K562 (cell line): ENCODE data around the gene TTLL4. TPM values are rescaled to one million over a fixed set of nuclear protein-coding genes. Genes with fewer than 3 reads are reported as not detected.

Source experiments
- ATAC-seq: fragments of 200-7000 bp; cut with Tn5 transposase; 3 replicates; pipeline ENCODE4 v1.9.1; 2020; ENCODE audit warnings: moderate library complexity
- BruUV-seq: library from RNA; stranded (reverse); fragments of 400-500 nt; replicated peaks from 2 replicates; lab custom pipeline; 2021; lab: Mats Ljungman, UMichigan
- CTCF ChIA-PET: fragments of 300-600 bp; formaldehyde crosslinking; extraction: SDS; loops from one replicate; lab custom pipeline; 2021; ENCODE audit warnings: low intra/inter-chr PET ratio; lab: Yijun Ruan, JAX
- POLR2A ChIA-PET: fragments of 300-600, 350-650 bp; sonication (Branson Sonifier 250); formaldehyde crosslinking; extraction: SDS; loops from one replicate; lab custom pipeline; 2021; ENCODE audit warnings: antibody characterized with exemption, inconsistent platforms; lab: Yijun Ruan, JAX
- DNase-seq, 4 experiments: peaks; one replicate each; pipeline versions ENCODE4 v3.0.0 to v3.0.0-alpha.2; 2011 to 2018; ENCODE audit warnings: low spot score in 3 of 4, mixed read lengths in 3 of 4; ENCODE audit errors: extremely low read depth in 1 of 4
- FAIRE-seq: peaks from 2 replicates; lab custom pipeline; 2011; peaks lifted over from hg19 to GRCh38; lab: Jason Lieb, UNC
- H2AFZ ChIP-seq: 2 replicates; pipeline ENCODE4 v1.6.0; 2011; ENCODE audit warnings: low read depth, low read length, control low read depth, inconsistent platforms
- H3K27ac ChIP-seq: fragments of 200-600 bp; 3 replicates; pipeline ENCODE4 v1.8.0; 2011; ENCODE audit warnings: low read depth, mild to moderate bottlenecking, control low read depth, inconsistent platforms, low read length, moderate library complexity, mixed read lengths; ENCODE audit errors: extremely low read depth
- H3K27me3 ChIP-seq, 2 experiments: fragments of 300-600 bp in 1 of 2; 2 replicates in 1 of 2; 3 replicates in 1 of 2; pipeline versions ENCODE4 v1.6.0 to v1.8.0; 2011; ENCODE audit warnings: inconsistent platforms in 2 of 2, low read length in 2 of 2, mild to moderate bottlenecking in 1 of 2, mixed read lengths in 1 of 2, moderate library complexity in 1 of 2; ENCODE audit not compliant: control insufficient read depth in 2 of 2, insufficient read depth in 2 of 2
- H3K36me3 ChIP-seq: fragments of 300-600 bp; 3 replicates; pipeline ENCODE4 v1.8.0; 2011; ENCODE audit warnings: mild to moderate bottlenecking, low read length, inconsistent platforms; ENCODE audit not compliant: control insufficient read depth, insufficient read depth
- H3K4me1 ChIP-seq, 2 experiments: fragments of 200-600 bp in 1 of 2; replicated peaks in 1 of 2; 2 replicates in 1 of 2; 3 replicates in 1 of 2; pipeline versions ENCODE4 v1.5.1 to v1.8.0; 2011; ENCODE audit warnings: inconsistent platforms in 2 of 2, low read length in 2 of 2, mild to moderate bottlenecking in 1 of 2, mixed read lengths in 1 of 2, moderate library complexity in 1 of 2; ENCODE audit not compliant: control insufficient read depth in 2 of 2, insufficient read depth in 2 of 2
- H3K4me2 ChIP-seq: 2 replicates; pipeline ENCODE4 v1.6.1; 2011; ENCODE audit warnings: low read length, control low read depth, inconsistent platforms, mixed read lengths; ENCODE audit not compliant: insufficient read depth
- H3K4me3 ChIP-seq: fragments of 200-600 bp; sonication (generic), shearing (Covaris generic); 2 replicates; pipeline ENCODE4 v1.5.1; 2016; ENCODE audit warnings: control low read depth, inconsistent platforms
- H3K79me2 ChIP-seq: fragments of 200-600 bp; 3 replicates; pipeline ENCODE4 v1.8.0; 2011; ENCODE audit warnings: low read length, inconsistent platforms; ENCODE audit not compliant: control insufficient read depth, insufficient read depth
- H3K9ac ChIP-seq, 2 experiments: 2 replicates each; pipeline versions ENCODE4 v1.6.0 to v1.6.1; 2011; ENCODE audit warnings: low read depth in 2 of 2, low read length in 2 of 2, control low read depth in 1 of 2, inconsistent platforms in 1 of 2, mild to moderate bottlenecking in 1 of 2, mixed read lengths in 1 of 2; ENCODE audit not compliant: insufficient read depth in 1 of 2
- H3K9me1 ChIP-seq: one replicate; pipeline ENCODE4 v1.6.0; 2011; ENCODE audit warnings: inconsistent platforms, mild to moderate bottlenecking, low read length, moderate library complexity; ENCODE audit not compliant: control insufficient read depth, insufficient read depth
- H3K9me3 ChIP-seq: replicated peaks from 2 replicates; pipeline ENCODE4 v1.5.1; 2011; ENCODE audit warnings: low read depth, low read length, inconsistent platforms; ENCODE audit not compliant: control insufficient read depth, insufficient read depth
- H4K20me1 ChIP-seq: replicated peaks from 2 replicates; pipeline ENCODE4 v1.6.1; 2011; ENCODE audit warnings: low read length, inconsistent platforms, mixed read lengths; ENCODE audit not compliant: control insufficient read depth, insufficient read depth
- CUX1 ChIP-seq: fragments of 200-800 bp; sonication (Bioruptor generic); IDR thresholded peaks from 2 replicates; pipeline ENCODE4 v1.6.1; 2016; ENCODE audit warnings: missing genetic modification characterization, missing compliant biosample characterization
- FOXK2 ChIP-seq, 2 experiments: fragments of 450-650 bp; IDR thresholded peaks in 1 of 2; conservative IDR thresholded peaks in 1 of 2; 2 replicates each; pipeline ENCODE4 v1.6.1; 2016; ENCODE audit warnings: low read depth in 2 of 2, mild to moderate bottlenecking in 1 of 2
- HEY1 ChIP-seq: fragments of 250-450 bp; sonication (Bioruptor Pico); IDR thresholded peaks from 2 replicates; pipeline ENCODE4 v1.5.0; 2020; ENCODE audit warnings: mild to moderate bottlenecking, moderate library complexity, borderline replicate concordance
- OTX1 ChIP-seq: fragments of 450-650 bp; formaldehyde crosslinking; IDR thresholded peaks from 2 replicates; pipeline ENCODE4 v1.4.0; 2022; ENCODE audit warnings: mild to moderate bottlenecking
- SMAD3 ChIP-seq: fragments of 450-650 bp; formaldehyde crosslinking; conservative IDR thresholded peaks from 2 replicates; pipeline ENCODE4 v1.4.0; 2020; ENCODE audit warnings: mild to moderate bottlenecking
- SMAD4 ChIP-seq: fragments of 250-450 bp; sonication (Bioruptor Pico); conservative IDR thresholded peaks from 2 replicates; pipeline ENCODE4 v1.8.0; 2021; ENCODE audit warnings: inconsistent platforms, mild to moderate bottlenecking, moderate library complexity
- SMARCC2 ChIP-seq: fragments of 450-650 bp; IDR thresholded peaks from 2 replicates; pipeline ENCODE4 v1.6.1; 2017; ENCODE audit warnings: antibody characterized with exemption, moderate library complexity, mild to moderate bottlenecking, low read depth
- SNRNP70 ChIP-seq: fragments of 200-400 bp; formaldehyde crosslinking; optimal IDR thresholded peaks from 2 replicates; pipeline ENCODE3; 2017; ENCODE audit warnings: low read depth, low read length
- SOX6 ChIP-seq: fragments of 450-650 bp; IDR thresholded peaks from 2 replicates; pipeline ENCODE4 v1.6.1; 2014; ENCODE audit warnings: mild to moderate bottlenecking
- STAT5B ChIP-seq: fragments of 250-450 bp; sonication (Bioruptor Pico); IDR thresholded peaks from 2 replicates; pipeline ENCODE4 v1.8.0; 2021; ENCODE audit warnings: mild to moderate bottlenecking, inconsistent platforms
- TEAD1 ChIP-seq, 2 experiments: fragments of 450-650 bp in 1 of 2; sonication (generic) in 1 of 2; formaldehyde crosslinking; IDR thresholded peaks; 2 replicates each; pipeline versions ENCODE4 v1.4.0 to v1.8.0; 2020 to 2022; ENCODE audit warnings: mild to moderate bottlenecking in 2 of 2, missing genetic modification reagents in 1 of 2
- ZC3H8 ChIP-seq: fragments of 450-650 bp; IDR thresholded peaks from 2 replicates; pipeline ENCODE4 v1.6.1; 2017
- ZNF583 ChIP-seq: fragments of 250-450 bp; sonication (Bioruptor Pico); IDR thresholded peaks from 2 replicates; pipeline ENCODE4 v1.4.0; 2020
- ZSCAN32 ChIP-seq: fragments of 450-650 bp; formaldehyde crosslinking; IDR thresholded peaks from 2 replicates; pipeline ENCODE4 v1.4.0; 2020; ENCODE audit warnings: mild to moderate bottlenecking, moderate library complexity
- WGBS: fragments of 100-300 bp; shearing (Covaris generic); methylation state at CpG from one replicate; pipeline ENCODE4 v1.1.6; 2016; ENCODE audit warnings: low coverage, mixed read lengths; ENCODE audit not compliant: insufficient coverage; ENCODE audit errors: missing lambda C conversion rate; 5-methylcytosine and 5-hydroxymethylcytosine counted together
- in situ Hi-C: fragments of 300-500 bp; cut with MboI; formaldehyde crosslinking; loops from 4 replicates; pipeline ENCODE4 v1.15.0; 2018; ENCODE audit warnings: inconsistent platforms, mixed read lengths
- intact Hi-C: fragments of 100-400 bp; cut with micrococcal nuclease; formaldehyde crosslinking; loops from 2 replicates; pipeline ENCODE4 v1.14.2; 2022
- polyA plus RNA-seq, 8 experiments: library from polyadenylated mRNA; depleted of rRNA in 4 of 8; stranded (reverse) in 5 of 8; unstranded in 3 of 8; fragments of >200 nt; fragmentation: Nextera tagmentation in 2 of 8; fragmentation: Illumina TruSeq in 1 of 8; extraction: Ambion mirVana in 2 of 8; extraction: Trizol in 1 of 8; gene quantifications; 2 replicates each; pipeline versions ENCODE4 v1.2.1 to v1.2.3, GENCODE V29; 2011 to 2014; ENCODE audit warnings: inconsistent platforms in 1 of 8, missing spikeins in 1 of 8
- total RNA-seq, 7 experiments: library from RNA; depleted of rRNA in 6 of 7; stranded (reverse); fragments of >200 nt in 6 of 7; fragmentation: Illumina TruSeq in 2 of 7; extraction: Trizol in 2 of 7; gene quantifications; 2 replicates each; pipeline versions ENCODE4 v1.2.1 to v1.2.3, GENCODE V29; 2011 to 2021; ENCODE audit warnings: low replicate concordance in 1 of 7
- TF ChIP-seq, protein P1 (sequence below), 2 experiments: IDR thresholded peaks; 2 replicates each; pipeline ENCODE4 v1.6.1; 2012; ENCODE audit warnings: improper control_type of control experiment in 2 of 2, low read depth in 2 of 2, low read length in 2 of 2, borderline replicate concordance in 1 of 2

The TTLL4 gene
- total and polyA plus RNA-seq, 9 of the 15 experiments (the other 6 are each of a cell fraction or from before 2014, with no cell fraction given), result 12.6 to 67.5 (median 24.5) TPM

DNA sequence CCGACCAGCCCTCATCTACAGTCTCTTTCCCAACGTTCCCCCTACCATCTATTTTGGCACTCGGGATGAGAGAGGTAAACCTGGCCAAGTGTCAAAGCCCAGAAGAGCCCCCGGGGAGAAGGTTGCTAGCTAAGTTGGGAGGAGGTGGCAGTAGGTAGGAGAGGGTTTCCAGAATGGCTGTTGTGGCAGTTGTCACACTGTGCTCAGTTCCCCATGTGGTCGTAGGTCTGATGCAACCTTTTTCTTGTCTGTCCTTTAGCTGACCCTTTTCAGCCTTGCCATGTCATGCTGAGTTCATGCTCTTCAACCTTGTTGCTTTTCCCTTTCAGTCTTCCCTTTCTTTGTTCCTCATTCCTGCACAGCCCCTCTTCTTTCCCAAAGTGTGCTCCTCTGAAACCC is 34.5 kb downstream of the TTLL4 start:
- H4K20me1 ChIP-seq, result no peaks in the 10 kb centered on the region
- intact Hi-C loops (no loop called here), in situ Hi-C loops (no loop called here)
- ATAC-seq, result peak; percentile 93
- H3K4me2 ChIP-seq, result no peak overlapping the region; the same call in 1 of the 2 replicates
- peaks cover 5 to 12% of the 10 kb centered on the region in 2 experiments; a peak in 3 of 5 replicates for H3K4me1 ChIP-seq
- CTCF ChIA-PET, result no interaction called here
- H3K9me1 ChIP-seq, result no peaks in the 10 kb centered on the region
- POLR2A ChIA-PET, result interaction anchor here (0.6 to 0.7 kb wide), 2 partner anchors 11 to 35 kb away, joined by 4 to 7 read pairs; no protein-coding TSS in a partner anchor
- H3K27ac ChIP-seq, result peak overlapping the region; percentile 78
- 65% methylated on average over 3 of the region's 5 CpGs for WGBS
- no TSS peak for BruUV-seq
- no peaks in the 10 kb centered on the region for H3K27me3 ChIP-seq
- no peaks in the 10 kb centered on the region for H3K9me3 ChIP-seq
- H3K9ac ChIP-seq, result peak overlapping the region; percentile 42 to 58; a peak in 1 of 4 replicates
- FAIRE-seq, result peak; percentile 58
- peaks cover 68% of the 10 kb centered on the region; the same call in 2 of the 3 replicates for H3K36me3 ChIP-seq
- no peak overlapping the region for H3K4me3 ChIP-seq
- no peaks in the 10 kb centered on the region for H3K79me2 ChIP-seq
- H2AFZ ChIP-seq, result peak overlapping the region; percentile 35; the same call in 1 of the 2 replicates
- DNase-seq, result peak in 2 of 4 experiments; percentile 47 to 52
- TF ChIP-seq HEY1 (CRISPR knock-in tag), result no peak
- TF ChIP-seq CUX1 (CRISPR knock-in tag), result no peak
- TF ChIP-seq, protein P1, sequence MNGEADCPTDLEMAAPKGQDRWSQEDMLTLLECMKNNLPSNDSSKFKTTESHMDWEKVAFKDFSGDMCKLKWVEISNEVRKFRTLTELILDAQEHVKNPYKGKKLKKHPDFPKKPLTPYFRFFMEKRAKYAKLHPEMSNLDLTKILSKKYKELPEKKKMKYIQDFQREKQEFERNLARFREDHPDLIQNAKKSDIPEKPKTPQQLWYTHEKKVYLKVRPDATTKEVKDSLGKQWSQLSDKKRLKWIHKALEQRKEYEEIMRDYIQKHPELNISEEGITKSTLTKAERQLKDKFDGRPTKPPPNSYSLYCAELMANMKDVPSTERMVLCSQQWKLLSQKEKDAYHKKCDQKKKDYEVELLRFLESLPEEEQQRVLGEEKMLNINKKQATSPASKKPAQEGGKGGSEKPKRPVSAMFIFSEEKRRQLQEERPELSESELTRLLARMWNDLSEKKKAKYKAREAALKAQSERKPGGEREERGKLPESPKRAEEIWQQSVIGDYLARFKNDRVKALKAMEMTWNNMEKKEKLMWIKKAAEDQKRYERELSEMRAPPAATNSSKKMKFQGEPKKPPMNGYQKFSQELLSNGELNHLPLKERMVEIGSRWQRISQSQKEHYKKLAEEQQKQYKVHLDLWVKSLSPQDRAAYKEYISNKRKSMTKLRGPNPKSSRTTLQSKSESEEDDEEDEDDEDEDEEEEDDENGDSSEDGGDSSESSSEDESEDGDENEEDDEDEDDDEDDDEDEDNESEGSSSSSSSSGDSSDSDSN (IDR thresholded peaks at IDR 0.05; ENCODE audit: borderline replicate concordance in 1 of 2, low read depth in 2 of 2, low read length in 2 of 2), result no peak
- TF ChIP-seq SMARCC2, result no peak
- no peak for TF ChIP-seq STAT5B (CRISPR knock-in tag)
- no peak for TF ChIP-seq ZC3H8
- no peak for TF ChIP-seq SOX6
- TF ChIP-seq SMAD3 (CRISPR knock-in tag), result no peak
- TF ChIP-seq ZNF583 (CRISPR knock-in tag), result peak; percentile 53; the same call in 1 of the 2 replicates
- TF ChIP-seq SMAD4 (CRISPR knock-in tag), result peak; percentile 70
- 0 out of 4 replicates have a peak, but pooled peaks of 1 of the 2 experiments have one; percentile 26 for TF ChIP-seq TEAD1 (CRISPR knock-in tag; IDR thresholded peaks at IDR 0.05)
- TF ChIP-seq SNRNP70, result no peak
- peak; percentile 50 to 69; a peak in 2 of 4 replicates for TF ChIP-seq FOXK2 (conservative IDR thresholded peaks at IDR 0.05 in 1 of 2, IDR thresholded peaks at IDR 0.05 in 1 of 2; ENCODE audit: low read depth in 2 of 2)
- TF ChIP-seq ZSCAN32, result no peak
- no peak for TF ChIP-seq OTX1 (CRISPR knock-in tag)
